ENCODE measurements around the gene ZBTB7B.

ZBTB7B gene

GRCh38 chr1:155003766-155004351 is 1.3 kb downstream of the ZBTB7B start:
- no peak for DNase-seq (ENCODE audit: low read depth)

GRCh38 chr1:155004352-155005075 is 1.9 kb downstream of the ZBTB7B start:
- DNase-seq (ENCODE audit: low read depth) = no peak

- no peak for DNase-seq (ENCODE audit: low read depth)
Measured at GRCh38 chr1:155005076-155006011, 2.7 kb downstream of the ZBTB7B start.

GRCh38 chr1:155006601-155007101 is 4.0 kb downstream of the ZBTB7B start:
- no peak for DNase-seq (ENCODE audit: low read depth)

- no peak for DNase-seq (ENCODE audit: low read depth)
Measured at GRCh38 chr1:155007251-155007828, 4.7 kb downstream of the ZBTB7B start.

GRCh38 chr1:155008015-155008941 is 5.7 kb downstream of the ZBTB7B start:
- no peak for DNase-seq (ENCODE audit: low read depth)

- no peak for DNase-seq (ENCODE audit: low read depth)
Measured at GRCh38 chr1:155009221-155009711, 6.7 kb downstream of the ZBTB7B start.

GRCh38 chr1:155009742-155010141 is 7.1 kb downstream of the ZBTB7B start:
- DNase-seq (ENCODE audit: low read depth) = no peak

- no peak for DNase-seq (ENCODE audit: low read depth)
Measured at GRCh38 chr1:155010211-155010918, 7.8 kb downstream of the ZBTB7B start.

GRCh38 chr1:155011004-155011416 is 8.4 kb downstream of the ZBTB7B start:
- no peak for DNase-seq (ENCODE audit: low read depth)

GRCh38 chr1:155011437-155012025 is 8.9 kb downstream of the ZBTB7B start:
- DNase-seq (ENCODE audit: low read depth) = no peak

GRCh38 chr1:155012026-155012546 is 9.5 kb downstream of the ZBTB7B start:
- no peak for DNase-seq (ENCODE audit: low read depth)

GRCh38 chr1:155012776-155013602 is 10.4 kb downstream of the ZBTB7B start:
- no peak for DNase-seq (ENCODE audit: low read depth)

GRCh38 chr1:155013632-155014031 is 11.0 kb downstream of the ZBTB7B start:
- DNase-seq (ENCODE audit: low read depth) = no peak

GRCh38 chr1:155014709-155015508 is 12.3 kb downstream of the ZBTB7B start:
- no peak for DNase-seq (ENCODE audit: low read depth)

- DNase-seq (ENCODE audit: low read depth) = no peak
Measured at GRCh38 chr1:155015527-155016230, 13.1 kb downstream of the ZBTB7B start.

GRCh38 chr1:155016231-155016831 is 13.7 kb downstream of the ZBTB7B start:
- no peak for DNase-seq (ENCODE audit: low read depth)
